GM12873 (cell line): ENCODE measurements around the gene CLSTN2.

Experiments used
- TF ChIP-seq, protein P1 (sequence below): IDR thresholded peaks from 2 replicates; pipeline ENCODE4 v1.5.1; 2012; ENCODE audit warnings: low read depth, mild to moderate bottlenecking, moderate library complexity, low read length, control low read depth; ENCODE audit not compliant: insufficient read depth; ENCODE audit errors: missing control alignments

Gene CLSTN2

DNA sequence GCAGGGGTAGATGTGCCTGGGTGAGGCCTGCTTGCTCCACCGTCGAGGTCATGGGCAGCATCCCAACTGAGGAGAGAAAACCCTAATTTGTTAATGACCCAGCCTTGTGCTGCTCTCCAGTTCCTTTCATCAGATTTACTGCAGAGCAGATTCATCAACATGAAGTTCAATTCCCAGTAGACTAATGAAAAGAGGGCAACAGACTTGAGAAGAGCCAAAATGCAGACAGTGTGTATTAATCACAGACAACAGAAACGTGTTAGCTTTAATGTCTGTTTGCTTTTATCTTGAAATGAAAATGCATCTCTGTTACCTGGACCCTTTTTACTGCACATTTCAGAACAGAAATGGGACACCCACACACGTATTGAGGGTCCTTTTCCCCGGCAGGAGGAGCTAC lies 639.4 kb downstream of the CLSTN2 start:
- TF ChIP-seq, protein P1, sequence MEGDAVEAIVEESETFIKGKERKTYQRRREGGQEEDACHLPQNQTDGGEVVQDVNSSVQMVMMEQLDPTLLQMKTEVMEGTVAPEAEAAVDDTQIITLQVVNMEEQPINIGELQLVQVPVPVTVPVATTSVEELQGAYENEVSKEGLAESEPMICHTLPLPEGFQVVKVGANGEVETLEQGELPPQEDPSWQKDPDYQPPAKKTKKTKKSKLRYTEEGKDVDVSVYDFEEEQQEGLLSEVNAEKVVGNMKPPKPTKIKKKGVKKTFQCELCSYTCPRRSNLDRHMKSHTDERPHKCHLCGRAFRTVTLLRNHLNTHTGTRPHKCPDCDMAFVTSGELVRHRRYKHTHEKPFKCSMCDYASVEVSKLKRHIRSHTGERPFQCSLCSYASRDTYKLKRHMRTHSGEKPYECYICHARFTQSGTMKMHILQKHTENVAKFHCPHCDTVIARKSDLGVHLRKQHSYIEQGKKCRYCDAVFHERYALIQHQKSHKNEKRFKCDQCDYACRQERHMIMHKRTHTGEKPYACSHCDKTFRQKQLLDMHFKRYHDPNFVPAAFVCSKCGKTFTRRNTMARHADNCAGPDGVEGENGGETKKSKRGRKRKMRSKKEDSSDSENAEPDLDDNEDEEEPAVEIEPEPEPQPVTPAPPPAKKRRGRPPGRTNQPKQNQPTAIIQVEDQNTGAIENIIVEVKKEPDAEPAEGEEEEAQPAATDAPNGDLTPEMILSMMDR, result no peak

DNA sequence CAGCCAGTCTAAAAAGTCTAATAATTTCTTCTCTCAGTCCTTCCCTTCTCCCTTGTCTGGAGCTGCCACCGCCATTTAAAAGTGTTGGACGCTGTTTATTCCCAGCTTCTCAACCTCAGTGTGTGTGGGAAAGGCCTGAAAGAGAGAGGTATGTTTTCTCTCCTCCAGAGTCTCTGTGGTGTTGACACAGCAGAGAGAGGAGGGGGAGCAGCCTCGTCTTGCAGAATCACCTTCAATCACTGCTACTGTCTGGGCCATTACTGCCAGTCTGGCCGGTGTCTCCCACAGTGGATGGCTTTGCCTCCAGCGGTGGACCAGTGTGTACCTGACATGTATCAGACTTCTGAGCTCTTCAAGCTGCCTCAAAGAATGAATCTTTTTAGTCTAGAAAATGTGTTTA lies 641.5 kb downstream of the CLSTN2 start:
- TF ChIP-seq, protein P1, result no peak

DNA sequence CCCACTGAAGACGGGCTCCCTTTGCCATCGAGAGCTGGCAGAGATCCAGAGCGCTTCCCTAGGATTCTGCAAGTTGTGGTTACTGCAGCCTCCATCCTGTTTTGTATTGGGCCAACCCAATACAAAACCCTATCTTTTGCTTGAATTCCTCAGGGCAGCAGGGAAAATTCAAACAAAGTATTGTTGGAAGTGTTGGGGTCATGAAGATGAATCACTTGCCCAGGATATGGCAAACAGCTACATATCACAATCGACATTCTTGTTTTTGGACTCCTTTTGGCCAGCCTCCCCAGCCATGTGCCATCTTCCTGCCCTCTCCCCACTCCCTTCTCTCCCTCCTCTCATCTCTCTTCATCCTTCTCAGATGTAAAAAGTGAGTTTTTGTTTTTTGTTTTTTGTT lies 642.9 kb downstream of the CLSTN2 start:
- TF ChIP-seq, protein P1, result no peak

DNA sequence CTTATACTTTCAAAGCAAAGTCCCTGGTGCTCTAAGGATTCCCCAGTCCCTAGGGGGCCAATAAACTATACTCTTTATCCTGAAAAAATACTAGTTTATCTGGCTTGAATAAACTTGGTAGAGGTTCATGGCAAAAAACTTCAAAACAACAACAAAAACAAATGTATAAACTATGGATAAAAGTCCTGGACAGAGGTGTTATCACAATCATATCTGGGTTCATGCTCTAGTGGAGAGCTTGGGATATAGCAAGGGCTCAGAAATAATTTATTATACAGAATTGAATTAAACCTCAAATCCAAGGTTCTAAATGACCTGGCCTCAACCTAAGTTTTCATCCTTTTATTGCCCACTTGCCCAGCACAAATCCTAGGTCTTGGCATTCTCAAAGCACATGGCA lies 644.3 kb downstream of the CLSTN2 start:
- TF ChIP-seq, protein P1, result no peak

DNA sequence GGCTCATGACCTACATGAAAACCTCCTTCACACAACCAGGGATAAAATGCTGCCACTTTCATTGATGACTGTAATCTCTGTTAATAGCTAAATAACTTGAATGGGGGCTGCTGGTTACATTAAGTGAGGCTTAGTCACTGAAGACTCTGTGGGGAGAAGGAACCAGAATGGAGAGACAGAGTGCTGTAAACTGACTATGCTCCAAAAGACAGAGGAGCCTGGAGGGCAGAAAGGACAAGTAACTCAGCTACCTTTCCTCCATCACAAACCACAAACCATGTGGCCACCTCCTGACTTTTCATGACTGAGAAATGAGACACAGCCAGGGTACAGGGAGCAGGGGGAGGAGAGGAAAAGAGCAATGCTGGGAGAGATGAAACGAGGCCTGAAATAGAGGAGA lies 645.8 kb downstream of the CLSTN2 start:
- TF ChIP-seq, protein P1, result no peak

DNA sequence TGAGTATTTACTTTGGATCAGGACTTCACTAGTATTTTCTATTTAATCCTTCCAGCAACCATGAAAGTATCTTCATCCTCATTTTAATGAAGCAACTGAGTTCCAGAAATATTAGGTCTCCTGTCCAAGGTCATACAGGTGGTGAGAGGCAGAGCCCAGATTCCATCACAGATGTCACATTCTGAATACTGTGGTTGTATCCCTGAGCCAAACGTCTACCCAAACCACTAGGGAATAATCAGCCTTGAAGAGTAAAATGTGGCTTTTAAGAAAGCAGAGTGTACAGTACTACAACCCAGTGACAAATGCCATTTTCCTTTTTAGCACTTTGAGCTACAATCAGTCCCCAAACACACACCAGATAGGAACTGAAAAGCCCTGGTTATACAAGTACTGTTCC lies 649.6 kb downstream of the CLSTN2 start:
- TF ChIP-seq, protein P1, result no peak

DNA sequence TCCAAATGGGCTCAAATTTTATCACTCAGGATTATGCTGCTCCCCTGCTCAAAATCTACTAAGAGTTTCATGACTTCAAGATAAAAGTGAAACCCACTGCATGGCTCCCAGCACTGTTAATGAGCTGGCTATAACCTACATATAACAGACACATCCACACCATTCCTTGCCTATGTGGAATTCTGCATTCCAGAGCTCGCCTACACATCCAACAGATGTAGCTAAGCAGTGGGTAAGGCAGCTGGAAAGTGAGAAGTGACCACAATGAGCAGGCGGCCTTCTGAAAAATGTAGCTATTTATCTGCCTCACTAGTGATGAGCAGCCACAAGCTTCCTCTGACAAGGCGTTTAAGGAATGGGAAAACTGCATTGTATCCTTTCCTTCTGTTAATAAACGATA lies 650.8 kb downstream of the CLSTN2 start:
- TF ChIP-seq, protein P1, result no peak
